Activated naive CD4-positive, alpha-beta T cell treated with anti-CD3 and anti-CD28 coated beads, Interleukin-2, amount 10 ng/mL, durations not matched to agents 7 days and 5 days (primary cell): ENCODE data around the gene NECAB3.
"Not testable (repeated sequence)": the region's sequence is repeated elsewhere in the genome, so short reads cannot be mapped to it uniquely, and the experiment has no call there.

Source experiments
- CTCF ChIA-PET: fragments of 350-600 bp; sonication (Branson Sonifier 250); formaldehyde crosslinking; loops from one replicate; lab custom pipeline; 2021; ENCODE audit warnings: antibody characterized with exemption; lab: Charles Lee
- DNase-seq: peaks from one replicate; pipeline ENCODE4 v3.0.0-alpha.2; 2020
- H3K27ac Mint-ChIP-seq: one replicate; pipeline ENCODE4 v1.8.0; 2021; ENCODE audit warnings: mild to moderate bottlenecking, moderate library complexity, mixed read lengths
- H3K27me3 Mint-ChIP-seq: one replicate; pipeline ENCODE4 v1.8.0; 2021; ENCODE audit warnings: mild to moderate bottlenecking, mixed read lengths
- H3K36me3 Mint-ChIP-seq: one replicate; pipeline ENCODE4 v1.8.0; 2021; ENCODE audit warnings: mixed read lengths
- H3K4me1 Mint-ChIP-seq: one replicate; pipeline ENCODE4 v1.8.0; 2021; ENCODE audit warnings: mixed read lengths
- H3K4me3 Mint-ChIP-seq: one replicate; pipeline ENCODE4 v1.8.0; 2021; ENCODE audit warnings: mild to moderate bottlenecking, moderate library complexity, mixed read lengths
- H3K9me3 Mint-ChIP-seq: one replicate; pipeline ENCODE4 v1.8.0; 2021; ENCODE audit warnings: mixed read lengths

NECAB3 gene

DNA sequence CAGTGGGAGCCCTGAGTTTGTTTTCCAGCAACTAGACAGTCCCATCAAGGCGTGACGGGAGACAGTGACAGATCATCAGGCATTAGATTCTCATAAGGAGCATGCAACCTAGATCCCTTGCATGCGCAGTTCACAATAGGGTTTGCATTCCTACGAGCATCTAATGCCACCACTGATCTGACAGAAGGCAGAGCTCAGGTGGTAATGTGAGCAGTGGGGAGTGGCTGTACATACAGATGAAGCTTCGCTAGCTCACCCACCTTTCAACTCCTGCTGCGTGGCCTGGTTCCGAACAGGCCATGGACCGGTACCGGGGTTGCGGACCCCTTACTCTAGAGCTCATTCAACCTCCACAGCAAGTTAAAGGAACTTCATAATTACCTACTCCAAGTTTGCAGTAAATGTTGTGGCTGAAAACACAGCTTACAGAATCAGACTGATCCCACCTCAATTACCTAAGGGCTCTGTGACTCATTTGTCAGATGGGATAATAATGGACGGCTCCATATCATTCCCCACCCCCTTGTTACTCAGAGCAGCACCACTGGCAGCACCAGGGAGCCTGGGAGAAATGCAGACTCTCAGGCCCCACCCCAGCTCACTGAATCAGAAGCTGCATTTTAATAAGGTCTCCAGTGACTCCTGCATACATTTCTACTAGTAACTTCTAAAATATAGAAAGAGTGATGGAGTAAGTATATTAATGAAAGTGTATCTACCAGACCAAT is 30.1 kb upstream of the NECAB3 start:
- no peak overlapping the region for H3K4me3 Mint-ChIP-seq
- peaks cover 4% of the 10 kb centered on the region for H3K4me1 Mint-ChIP-seq
- CTCF ChIA-PET, result no interaction called here
- no peak for DNase-seq
- H3K36me3 Mint-ChIP-seq, result peaks cover 14% of the 10 kb centered on the region
- peaks cover 5% of the 10 kb centered on the region for H3K9me3 Mint-ChIP-seq
- H3K27ac Mint-ChIP-seq, result no peak overlapping the region
- H3K27me3 Mint-ChIP-seq, result no peaks in the 10 kb centered on the region

GRCh38 chr20:33703498-33704137 is 29.4 kb upstream of the NECAB3 start:
- Mint-ChIP-seq H3K4me3 (no peak overlapping the region), H3K4me1 (no peaks in the 10 kb centered on the region), H3K27me3 (no peaks in the 10 kb centered on the region), H3K36me3 (peaks cover 14% of the 10 kb centered on the region), H3K27ac (peak overlapping the region; percentile 62), H3K9me3 (peaks cover 5% of the 10 kb centered on the region)
- CTCF ChIA-PET, result no interaction called here
- no peak for DNase-seq

DNA sequence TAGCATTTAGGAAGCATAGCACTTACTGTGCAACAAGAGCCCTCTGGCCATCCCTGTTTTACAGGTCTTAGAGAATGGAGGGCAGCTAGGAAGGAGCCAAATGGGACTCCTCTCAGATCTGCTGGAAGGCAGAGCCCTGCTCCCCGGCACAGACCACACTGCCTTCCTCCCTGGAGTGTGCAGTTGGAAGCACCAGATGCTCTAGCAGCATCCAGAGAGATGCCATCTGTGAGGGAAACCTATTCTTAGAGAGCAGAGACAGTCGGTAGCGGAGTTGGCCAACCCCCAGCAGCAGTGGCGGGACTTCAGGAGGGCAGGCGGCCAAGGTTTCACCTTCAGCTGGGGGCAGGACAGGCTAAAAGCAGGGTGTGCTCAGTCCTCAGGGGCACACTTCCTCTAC is 28.6 kb upstream of the NECAB3 start:
- no peak overlapping the region for H3K27ac Mint-ChIP-seq

DNA sequence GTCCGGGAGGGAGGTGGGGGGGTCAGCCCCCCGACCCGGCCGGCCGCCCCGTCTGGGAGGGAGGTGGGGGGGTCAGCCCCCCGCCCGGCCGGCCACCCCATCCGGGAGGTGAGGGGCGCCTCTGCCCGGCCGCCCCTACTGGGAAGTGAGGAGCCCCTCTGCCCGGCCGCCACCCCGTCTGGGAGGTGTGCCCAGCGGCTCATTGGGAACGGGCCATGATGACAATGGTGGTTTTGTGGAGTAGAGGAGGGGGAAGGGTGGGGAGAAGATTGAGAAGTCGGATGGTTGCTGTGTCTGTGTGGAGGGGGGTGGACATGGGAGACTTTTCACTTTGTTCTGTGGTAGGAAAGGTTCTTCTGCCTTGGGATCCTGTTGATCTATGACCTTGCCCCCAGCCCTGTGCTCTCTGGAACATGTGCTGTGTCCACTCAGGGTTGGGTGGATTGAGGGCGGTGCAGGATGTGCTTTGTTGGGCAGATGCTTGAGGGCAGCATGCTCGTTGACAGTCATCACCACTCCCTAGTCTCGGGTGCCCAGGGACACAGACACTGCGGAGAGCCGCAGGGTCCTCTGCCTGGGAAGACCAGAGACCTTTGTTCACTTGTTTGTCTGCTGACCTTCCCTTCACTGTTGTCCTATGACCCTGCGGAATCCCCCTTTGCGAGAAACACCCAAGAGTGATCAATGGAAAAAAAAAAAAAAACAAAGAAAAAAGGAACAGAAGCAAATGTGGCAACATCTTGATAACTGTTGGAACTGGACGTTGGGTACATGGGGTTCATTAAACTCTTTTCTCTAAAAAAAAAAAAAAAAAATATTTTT is 27.6 kb upstream of the NECAB3 start:
- peaks cover 9% of the 10 kb centered on the region for H3K27me3 Mint-ChIP-seq
- CTCF ChIA-PET, result no interaction called here
- H3K4me1 Mint-ChIP-seq, result no peaks in the 10 kb centered on the region
- H3K4me3 Mint-ChIP-seq, result no peak overlapping the region
- no peak overlapping the region for H3K27ac Mint-ChIP-seq
- no peak for DNase-seq
- H3K36me3 Mint-ChIP-seq, result peaks cover 8% of the 10 kb centered on the region
- H3K9me3 Mint-ChIP-seq, result peaks cover 7% of the 10 kb centered on the region

More for the DNA sequence above, 28.6 kb upstream of the NECAB3 start:
- Mint-ChIP-seq H3K36me3 (peaks cover 16% of the 10 kb centered on the region), H3K4me1 (no peaks in the 10 kb centered on the region), H3K27me3 (peaks cover 3% of the 10 kb centered on the region), H3K4me3 (no peak overlapping the region), H3K9me3 (peaks cover 7% of the 10 kb centered on the region)
- CTCF ChIA-PET, result no interaction called here
- DNase-seq, result no peak

- H3K4me3 Mint-ChIP-seq, H3K36me3 Mint-ChIP-seq, CTCF ChIA-PET, DNase-seq, H3K4me1 Mint-ChIP-seq, H3K27me3 Mint-ChIP-seq, H3K27ac Mint-ChIP-seq, H3K9me3 Mint-ChIP-seq: not testable (repeated sequence)
Measured at GRCh38 chr20:33700696-33701441, 26.6 kb upstream of the NECAB3 start.

DNA sequence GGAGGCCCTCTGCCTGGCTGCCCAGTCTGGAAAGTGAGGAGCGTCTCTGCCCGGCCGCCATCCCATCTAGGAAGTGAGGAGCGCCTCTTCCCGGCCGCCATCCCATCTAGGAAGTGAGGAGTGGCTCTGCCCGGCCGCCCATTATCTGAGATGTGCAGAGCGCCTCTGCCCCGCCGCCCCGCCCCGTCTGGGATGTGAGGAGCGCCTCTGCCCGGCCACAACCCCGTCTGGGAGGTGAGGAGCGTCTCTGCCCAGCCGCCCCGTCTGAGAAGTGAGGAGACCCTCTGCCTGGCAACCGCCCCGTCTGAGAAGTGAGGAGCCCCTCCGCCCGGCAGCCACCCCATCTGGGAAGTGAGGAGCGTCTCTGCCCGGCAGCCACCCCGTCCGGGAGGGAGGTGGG is 24.7 kb upstream of the NECAB3 start:
- H3K27ac Mint-ChIP-seq, H3K27me3 Mint-ChIP-seq, H3K36me3 Mint-ChIP-seq, CTCF ChIA-PET, H3K4me1 Mint-ChIP-seq, DNase-seq, H3K9me3 Mint-ChIP-seq, H3K4me3 Mint-ChIP-seq: not testable (repeated sequence)

DNA sequence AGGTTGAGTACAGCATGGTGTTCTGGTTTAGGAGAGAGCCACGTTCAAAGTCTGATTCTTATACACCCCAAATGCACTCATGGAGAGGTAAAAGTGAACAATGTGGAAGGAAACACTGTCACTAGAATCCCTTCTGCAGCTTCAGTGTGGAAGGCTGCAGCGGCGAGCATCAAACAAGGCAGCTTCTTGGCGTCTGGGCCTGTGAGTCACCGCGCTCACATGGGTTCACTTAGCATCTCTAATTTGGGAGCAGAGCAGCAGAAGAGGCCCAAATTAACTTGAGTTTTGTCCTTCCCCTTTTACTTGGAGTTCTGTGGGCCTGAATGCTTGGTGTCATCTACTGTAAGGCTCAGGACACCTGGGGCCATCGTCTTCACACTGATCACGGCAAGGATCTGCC is 22.9 kb upstream of the NECAB3 start:
- peaks cover 4% of the 10 kb centered on the region for H3K36me3 Mint-ChIP-seq
- H3K4me1 Mint-ChIP-seq, result peaks cover 3% of the 10 kb centered on the region
- CTCF ChIA-PET, result no interaction called here
- no peak overlapping the region for H3K27ac Mint-ChIP-seq
- H3K9me3 Mint-ChIP-seq, result peaks cover 7% of the 10 kb centered on the region
- peaks cover 10% of the 10 kb centered on the region for H3K27me3 Mint-ChIP-seq
- DNase-seq, result no peak
- no peak overlapping the region for H3K4me3 Mint-ChIP-seq

DNA sequence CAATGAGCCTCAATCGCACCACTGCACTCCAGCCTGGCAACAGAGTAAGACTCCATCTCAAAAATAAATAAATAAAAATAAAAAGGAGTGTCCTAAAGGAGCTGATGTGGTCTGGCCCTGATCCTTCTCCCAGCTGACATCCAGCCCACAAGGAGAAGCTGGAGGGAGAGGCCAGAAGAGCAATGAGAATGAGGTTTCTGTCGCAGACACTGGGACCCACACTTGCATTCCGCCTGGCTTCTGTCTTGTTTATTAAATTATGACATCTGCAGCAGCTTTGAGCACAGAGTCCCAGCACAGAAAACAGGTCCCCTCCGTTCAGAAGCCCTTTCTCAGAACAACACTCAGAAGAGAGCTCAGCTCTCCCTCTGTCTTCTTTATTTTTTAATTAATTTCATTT is 22.2 kb upstream of the NECAB3 start:
- Mint-ChIP-seq H3K4me1 (peaks cover 8% of the 10 kb centered on the region), H3K27ac (no peak overlapping the region), H3K9me3 (peaks cover 5% of the 10 kb centered on the region), H3K27me3 (peaks cover 10% of the 10 kb centered on the region), H3K36me3 (peaks cover 2% of the 10 kb centered on the region), H3K4me3 (no peak overlapping the region)
- CTCF ChIA-PET, result no interaction called here
- DNase-seq, result no peak

GRCh38 chr20:33694639-33695012 is 20.4 kb upstream of the NECAB3 start:
- H3K9me3 Mint-ChIP-seq, result peaks cover 2% of the 10 kb centered on the region
- DNase-seq, result no peak
- H3K27me3 Mint-ChIP-seq, result peaks cover 10% of the 10 kb centered on the region
- peaks cover 26% of the 10 kb centered on the region for H3K4me1 Mint-ChIP-seq
- CTCF ChIA-PET, result no interaction called here
- H3K4me3 Mint-ChIP-seq, result no peak overlapping the region
- H3K36me3 Mint-ChIP-seq, result peaks cover 2% of the 10 kb centered on the region
- peak overlapping the region; percentile 70 for H3K27ac Mint-ChIP-seq

- H3K9me3 Mint-ChIP-seq, result peaks cover 2% of the 10 kb centered on the region
- peak overlapping the region; percentile 70 for H3K27ac Mint-ChIP-seq
- peaks cover 2% of the 10 kb centered on the region for H3K36me3 Mint-ChIP-seq
- DNase-seq, result no peak
- no peak overlapping the region for H3K4me3 Mint-ChIP-seq
- peaks cover 10% of the 10 kb centered on the region for H3K27me3 Mint-ChIP-seq
- peaks cover 33% of the 10 kb centered on the region for H3K4me1 Mint-ChIP-seq
- CTCF ChIA-PET, result no interaction called here
Measured at GRCh38 chr20:33693741-33694638, 19.8 kb upstream of the NECAB3 start.

DNA sequence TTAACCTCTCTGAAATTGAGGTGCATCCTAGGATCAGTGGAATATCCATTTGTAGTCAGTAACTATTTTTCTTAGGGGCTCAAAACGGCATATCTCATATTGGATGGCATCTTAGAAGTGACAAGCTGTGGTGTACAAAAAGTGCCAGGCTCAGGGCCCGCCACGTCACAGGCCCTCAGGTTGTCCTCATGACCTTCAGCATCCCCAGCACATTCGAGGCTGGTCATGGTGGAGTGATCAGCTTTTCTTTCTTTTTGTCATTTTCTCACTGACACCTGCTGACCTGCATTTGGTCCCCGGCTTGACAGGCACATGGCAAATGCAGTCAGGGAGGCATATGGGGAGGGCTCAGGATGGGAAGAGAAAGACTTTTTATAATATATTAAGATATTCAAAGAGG is 19.1 kb upstream of the NECAB3 start:
- Mint-ChIP-seq H3K4me3 (no peak overlapping the region), H3K27ac (no peak overlapping the region), H3K4me1 (peaks cover 40% of the 10 kb centered on the region), H3K36me3 (peaks cover under 1% of the 10 kb centered on the region), H3K9me3 (peaks cover under 1% of the 10 kb centered on the region), H3K27me3 (peaks cover 7% of the 10 kb centered on the region)
- CTCF ChIA-PET, result interaction anchor here (0.5 kb wide), 1 partner anchor 13 kb away, joined by 3 read pairs; no protein-coding TSS in a partner anchor
- DNase-seq, result no peak

GRCh38 chr20:33689973-33690372 is 15.7 kb upstream of the NECAB3 start:
- H3K4me3 Mint-ChIP-seq, result peak overlapping the region; percentile 57
- H3K4me1 Mint-ChIP-seq, result peaks cover 64% of the 10 kb centered on the region
- DNase-seq, result peak; percentile 76
- H3K9me3 Mint-ChIP-seq, result no peaks in the 10 kb centered on the region
- H3K27ac Mint-ChIP-seq, result peak overlapping the region; percentile 95
- H3K27me3 Mint-ChIP-seq, result no peaks in the 10 kb centered on the region
- CTCF ChIA-PET, result interaction anchor here (0.8 to 2.0 kb wide), 3 partner anchors 11 to 238 kb away, joined by 4 to 6 read pairs (median 4); no protein-coding TSS in a partner anchor
- H3K36me3 Mint-ChIP-seq, result peaks cover 3% of the 10 kb centered on the region

GRCh38 chr20:33689493-33689892 is 15.3 kb upstream of the NECAB3 start:
- CTCF ChIA-PET, result interaction anchor here (0.8 to 2.0 kb wide), 3 partner anchors 11 to 238 kb away, joined by 4 to 6 read pairs (median 4); no protein-coding TSS in a partner anchor
- Mint-ChIP-seq H3K27me3 (no peaks in the 10 kb centered on the region), H3K27ac (peak overlapping the region; percentile 95), H3K36me3 (peaks cover 6% of the 10 kb centered on the region), H3K9me3 (no peaks in the 10 kb centered on the region), H3K4me3 (peak overlapping the region; percentile 57), H3K4me1 (peaks cover 68% of the 10 kb centered on the region)
- DNase-seq, result no peak
